NCI-H2227 treated with DMSO at 0.1 percent for 48 hours (cell line): ENCODE measurements around the gene IL26.

Experiments
- DNase-seq: peaks from one replicate; lab custom pipeline; 2025; lab: John Stamatoyannopoulos, UW

The IL26 gene

DNA sequence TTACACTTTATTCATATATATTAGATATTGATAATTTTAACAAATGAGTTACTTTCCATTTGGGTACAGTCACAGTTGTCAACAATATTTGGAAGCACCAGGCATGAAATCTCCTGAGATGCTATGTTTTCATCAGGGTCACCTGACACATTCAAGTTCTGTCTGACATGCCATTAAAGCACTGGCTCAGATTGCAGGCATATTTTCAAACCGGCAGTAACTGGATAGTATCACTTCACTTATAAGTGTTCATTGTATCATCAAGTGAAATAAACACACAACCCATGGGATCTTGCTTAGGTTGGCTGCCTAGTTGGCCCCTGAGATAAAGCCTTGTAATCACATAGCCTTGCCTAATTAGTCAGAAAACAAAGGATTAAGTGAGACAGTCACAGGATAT is 70.8 kb downstream of the IL26 start:
- no peak for DNase-seq
